ENCODE data around the gene CLNS1A.

CLNS1A gene

GRCh38 chr11:77568916-77569675 is 68.5 kb downstream of the CLNS1A start:
- H3K4me3 ChIP-seq (ENCODE audit: low read depth, low read length) = no peak overlapping the region
- no peaks in the 10 kb centered on the region; the same call in 1 of the 2 replicates for H3K9me3 ChIP-seq
- DNase-seq = no peak
- H3K27me3 ChIP-seq = no peaks in the 10 kb centered on the region
- no peak for TF ChIP-seq CTCF (IDR thresholded peaks at IDR 0.05; ENCODE audit: low read depth, low read length)
- H3K36me3 ChIP-seq = no peaks in the 10 kb centered on the region
- H3K4me1 ChIP-seq = no peaks in the 10 kb centered on the region

GRCh38 chr11:77568306-77568705 is 69.3 kb downstream of the CLNS1A start:
- no peak for TF ChIP-seq CTCF (IDR thresholded peaks at IDR 0.05; ENCODE audit: low read depth, low read length)
- H3K4me1 ChIP-seq = no peaks in the 10 kb centered on the region
- no peak for DNase-seq
- no peaks in the 10 kb centered on the region; the same call in 1 of the 2 replicates for H3K9me3 ChIP-seq
- H3K36me3 ChIP-seq = no peaks in the 10 kb centered on the region
- H3K27me3 ChIP-seq = no peaks in the 10 kb centered on the region
- H3K4me3 ChIP-seq (ENCODE audit: low read depth, low read length) = no peak overlapping the region

Data from BE2C (cell line).